HepG2 (cell line): ENCODE measurements around the gene UBE2S. TPM values are rescaled to one million over a fixed set of nuclear protein-coding genes. Genes with fewer than 3 reads are reported as not detected.
A peak's percentile ranks its signal among the peaks of the same experiment; 100 is the strongest.

ENCODE experiments used
- AHR ChIP-seq: IDR thresholded peaks from 2 replicates; pipeline ENCODE4 v1.6.1; 2018; ENCODE audit warnings: missing genetic modification reagents, missing compliant biosample characterization
- CENPX ChIP-seq: sonication (generic); formaldehyde crosslinking; IDR thresholded peaks from 2 replicates; pipeline ENCODE4 v1.9.0; 2021; ENCODE audit warnings: mild to moderate bottlenecking, missing genetic modification reagents, moderate library complexity
- HNRNPK ChIP-seq: fragments of 200-400 bp; formaldehyde crosslinking; IDR thresholded peaks from 2 replicates; pipeline ENCODE4 v1.6.1; 2018; ENCODE audit warnings: low read length, low read depth, moderate library complexity, mild to moderate bottlenecking; ENCODE audit not compliant: poor library complexity, severe bottlenecking
- MAFG ChIP-seq: sonication (generic); formaldehyde crosslinking; IDR thresholded peaks from 2 replicates; pipeline ENCODE4 v1.5.1; 2020; ENCODE audit warnings: mild to moderate bottlenecking, missing genetic modification reagents
- POGZ ChIP-seq: sonication (generic); formaldehyde crosslinking; IDR thresholded peaks from 2 replicates; pipeline ENCODE4 v1.4.0; 2020; ENCODE audit warnings: mild to moderate bottlenecking, missing genetic modification reagents
- RAD21 ChIP-seq: fragments of 450-650 bp; formaldehyde crosslinking; IDR thresholded peaks from 2 replicates; pipeline ENCODE4 v1.5.0; 2020; ENCODE audit warnings: mild to moderate bottlenecking
- RAD51 ChIP-seq: fragments of 450-650 bp; IDR thresholded peaks from 2 replicates; pipeline ENCODE4 v1.6.1; 2016; ENCODE audit warnings: borderline replicate concordance
- RBM39 ChIP-seq: fragments of 200-400 bp; formaldehyde crosslinking; IDR thresholded peaks from one replicate; pipeline ENCODE4 v1.6.1; 2018; ENCODE audit warnings: antibody characterized with exemption, mild to moderate bottlenecking, low read depth, low read length; ENCODE audit not compliant: poor library complexity, severe bottlenecking
- RXRA ChIP-seq: sonication (generic); formaldehyde crosslinking; IDR thresholded peaks from 2 replicates; pipeline ENCODE4 v1.5.1; 2020; ENCODE audit warnings: missing genetic modification reagents
- SATB2 ChIP-seq: sonication (generic); formaldehyde crosslinking; IDR thresholded peaks from 2 replicates; pipeline ENCODE4 v1.5.0; 2020; ENCODE audit warnings: missing genetic modification reagents
- SMC3 ChIP-seq: IDR thresholded peaks from 2 replicates; pipeline ENCODE4 v1.6.1; 2011; ENCODE audit warnings: low read length, improper control_type of control experiment
- TAF1 ChIP-seq: sonication (generic); formaldehyde crosslinking; IDR thresholded peaks from 2 replicates; pipeline ENCODE4 v1.4.0; 2020; ENCODE audit warnings: missing genetic modification reagents
- ZNF143 ChIP-seq: sonication (generic); formaldehyde crosslinking; IDR thresholded peaks from 2 replicates; pipeline ENCODE4 v1.4.0; 2020; ENCODE audit warnings: missing genetic modification reagents
- ZNF205 ChIP-seq: IDR thresholded peaks from 2 replicates; pipeline ENCODE4 v1.6.1; 2018; ENCODE audit warnings: missing biosample characterization, missing genetic modification reagents
- ZNF33B ChIP-seq: sonication (generic); formaldehyde crosslinking; IDR thresholded peaks from 2 replicates; pipeline ENCODE4 v1.5.1; 2020; ENCODE audit warnings: mild to moderate bottlenecking, missing genetic modification reagents
- polyA plus RNA-seq, 8 experiments: library from polyadenylated mRNA; depleted of rRNA in 3 of 8; stranded (reverse) in 7 of 8; unstranded in 1 of 8; fragments of >200 nt; fragmentation: Illumina TruSeq in 4 of 8; extraction: Trizol in 4 of 8; gene quantifications; 2 replicates each; pipeline versions ENCODE4 v1.2.1 to v1.2.3, GENCODE V29; 2011 to 2016; ENCODE audit warnings: low read depth in 4 of 8, missing spikeins in 1 of 8, mixed read lengths in 1 of 8; ENCODE audit not compliant: insufficient read depth in 1 of 8
- total RNA-seq, 5 experiments: library from RNA; depleted of rRNA; stranded (reverse); fragments of >200 nt; fragmentation: Illumina TruSeq; extraction: Trizol; gene quantifications; 2 replicates each; pipeline ENCODE4 v1.2.3, GENCODE V29; 2016; ENCODE audit warnings: low read depth in 1 of 5
- TF ChIP-seq, protein P1 (sequence below): sonication (generic); formaldehyde crosslinking; IDR thresholded peaks from 2 replicates; pipeline ENCODE4 v1.4.0; 2020; ENCODE audit warnings: missing genetic modification reagents, borderline replicate concordance
- TF ChIP-seq, protein P2 (sequence below): sonication (generic); formaldehyde crosslinking; IDR thresholded peaks from 2 replicates; pipeline ENCODE4 v1.8.0; 2022; ENCODE audit warnings: missing genetic modification reagents, low read depth, mild to moderate bottlenecking, borderline replicate concordance
- TF ChIP-seq, protein P3 (sequence below): sonication (generic); formaldehyde crosslinking; IDR thresholded peaks from 2 replicates; pipeline ENCODE4 v1.4.0; 2020; ENCODE audit warnings: missing genetic modification reagents
- TF ChIP-seq, protein P4 (sequence below): IDR thresholded peaks from 2 replicates; pipeline ENCODE4 v1.6.1; 2016; ENCODE audit warnings: low read depth
- TF ChIP-seq, protein P5 (sequence below): sonication (generic); formaldehyde crosslinking; IDR thresholded peaks from 2 replicates; pipeline ENCODE4 v1.4.0; 2020; ENCODE audit warnings: missing genetic modification reagents
- TF ChIP-seq, protein P6 (sequence below): conservative IDR thresholded peaks from 2 replicates; pipeline ENCODE4 v1.6.1; 2018; ENCODE audit warnings: missing genetic modification reagents

UBE2S gene
- total and polyA plus RNA-seq, 2 of the 13 experiments (the other 11 are each of a cell fraction or from before 2014, with no cell fraction given), result 32.2 to 39.3 TPM

DNA sequence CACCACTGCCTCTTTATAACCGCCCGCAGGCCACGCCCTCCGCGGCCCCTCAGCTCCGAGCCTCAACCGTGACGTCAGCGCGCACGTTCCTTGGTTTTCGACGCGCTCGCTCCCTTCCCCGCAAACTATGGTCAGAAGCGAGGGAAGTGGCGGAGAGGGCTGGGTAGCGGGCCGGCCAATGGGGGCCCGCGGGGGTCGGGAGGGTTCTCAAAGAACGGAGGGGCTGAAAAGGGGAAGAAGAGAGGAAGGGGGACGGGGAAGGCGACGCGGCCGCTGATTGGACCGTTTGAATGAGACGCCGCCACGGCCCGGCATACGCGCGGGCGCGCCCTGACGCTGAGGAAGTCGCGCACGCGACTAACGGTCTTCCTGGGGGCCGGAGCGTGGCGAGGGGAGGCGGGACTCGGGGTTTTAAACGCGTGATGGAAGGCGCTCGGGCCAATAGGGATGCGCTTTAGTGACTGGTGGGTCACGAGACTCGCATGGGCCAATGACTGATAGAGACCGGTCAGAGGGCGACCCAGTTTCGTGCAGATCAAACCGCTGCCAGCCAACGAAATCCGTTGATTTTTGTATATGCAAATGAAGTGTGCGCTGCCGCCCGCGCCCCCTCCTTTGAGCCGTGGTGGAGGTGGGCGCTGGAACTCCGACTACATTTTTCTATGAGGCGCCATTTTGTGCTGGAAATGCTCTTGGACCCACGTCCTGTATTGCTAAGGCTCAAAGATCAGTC, 378 bp upstream of the UBE2S start (continued):
- TF ChIP-seq, protein P1, sequence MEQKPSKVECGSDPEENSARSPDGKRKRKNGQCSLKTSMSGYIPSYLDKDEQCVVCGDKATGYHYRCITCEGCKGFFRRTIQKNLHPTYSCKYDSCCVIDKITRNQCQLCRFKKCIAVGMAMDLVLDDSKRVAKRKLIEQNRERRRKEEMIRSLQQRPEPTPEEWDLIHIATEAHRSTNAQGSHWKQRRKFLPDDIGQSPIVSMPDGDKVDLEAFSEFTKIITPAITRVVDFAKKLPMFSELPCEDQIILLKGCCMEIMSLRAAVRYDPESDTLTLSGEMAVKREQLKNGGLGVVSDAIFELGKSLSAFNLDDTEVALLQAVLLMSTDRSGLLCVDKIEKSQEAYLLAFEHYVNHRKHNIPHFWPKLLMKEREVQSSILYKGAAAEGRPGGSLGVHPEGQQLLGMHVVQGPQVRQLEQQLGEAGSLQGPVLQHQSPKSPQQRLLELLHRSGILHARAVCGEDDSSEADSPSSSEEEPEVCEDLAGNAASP, result 0 out of 2 replicates have a peak, but pooled peaks have one; percentile 51
- TF ChIP-seq, protein P2, sequence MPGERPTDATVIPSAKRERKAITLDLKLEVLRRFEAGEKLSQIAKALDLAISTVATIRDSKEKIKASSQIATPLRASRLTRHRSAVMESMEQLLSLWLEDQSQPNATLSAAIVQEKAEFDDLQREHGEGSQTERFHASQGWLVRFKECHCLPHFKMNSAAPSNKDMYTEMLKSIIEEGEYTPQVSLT (CRISPR knock-in tag), result no peak
- peak; percentile 79 for TF ChIP-seq HNRNPK
- TF ChIP-seq RXRA (CRISPR knock-in tag), result no peak
- no peak for TF ChIP-seq RBM39
- TF ChIP-seq, protein P3, sequence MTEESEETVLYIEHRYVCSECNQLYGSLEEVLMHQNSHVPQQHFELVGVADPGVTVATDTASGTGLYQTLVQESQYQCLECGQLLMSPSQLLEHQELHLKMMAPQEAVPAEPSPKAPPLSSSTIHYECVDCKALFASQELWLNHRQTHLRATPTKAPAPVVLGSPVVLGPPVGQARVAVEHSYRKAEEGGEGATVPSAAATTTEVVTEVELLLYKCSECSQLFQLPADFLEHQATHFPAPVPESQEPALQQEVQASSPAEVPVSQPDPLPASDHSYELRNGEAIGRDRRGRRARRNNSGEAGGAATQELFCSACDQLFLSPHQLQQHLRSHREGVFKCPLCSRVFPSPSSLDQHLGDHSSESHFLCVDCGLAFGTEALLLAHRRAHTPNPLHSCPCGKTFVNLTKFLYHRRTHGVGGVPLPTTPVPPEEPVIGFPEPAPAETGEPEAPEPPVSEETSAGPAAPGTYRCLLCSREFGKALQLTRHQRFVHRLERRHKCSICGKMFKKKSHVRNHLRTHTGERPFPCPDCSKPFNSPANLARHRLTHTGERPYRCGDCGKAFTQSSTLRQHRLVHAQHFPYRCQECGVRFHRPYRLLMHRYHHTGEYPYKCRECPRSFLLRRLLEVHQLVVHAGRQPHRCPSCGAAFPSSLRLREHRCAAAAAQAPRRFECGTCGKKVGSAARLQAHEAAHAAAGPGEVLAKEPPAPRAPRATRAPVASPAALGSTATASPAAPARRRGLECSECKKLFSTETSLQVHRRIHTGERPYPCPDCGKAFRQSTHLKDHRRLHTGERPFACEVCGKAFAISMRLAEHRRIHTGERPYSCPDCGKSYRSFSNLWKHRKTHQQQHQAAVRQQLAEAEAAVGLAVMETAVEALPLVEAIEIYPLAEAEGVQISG, result no peak
- TF ChIP-seq TAF1 (CRISPR knock-in tag), result no peak; the same call in 1 of the 2 replicates
- TF ChIP-seq CENPX, result no peak
- no peak; the same call in 1 of the 2 replicates for TF ChIP-seq ZNF143 (CRISPR knock-in tag)
- TF ChIP-seq, protein P4, sequence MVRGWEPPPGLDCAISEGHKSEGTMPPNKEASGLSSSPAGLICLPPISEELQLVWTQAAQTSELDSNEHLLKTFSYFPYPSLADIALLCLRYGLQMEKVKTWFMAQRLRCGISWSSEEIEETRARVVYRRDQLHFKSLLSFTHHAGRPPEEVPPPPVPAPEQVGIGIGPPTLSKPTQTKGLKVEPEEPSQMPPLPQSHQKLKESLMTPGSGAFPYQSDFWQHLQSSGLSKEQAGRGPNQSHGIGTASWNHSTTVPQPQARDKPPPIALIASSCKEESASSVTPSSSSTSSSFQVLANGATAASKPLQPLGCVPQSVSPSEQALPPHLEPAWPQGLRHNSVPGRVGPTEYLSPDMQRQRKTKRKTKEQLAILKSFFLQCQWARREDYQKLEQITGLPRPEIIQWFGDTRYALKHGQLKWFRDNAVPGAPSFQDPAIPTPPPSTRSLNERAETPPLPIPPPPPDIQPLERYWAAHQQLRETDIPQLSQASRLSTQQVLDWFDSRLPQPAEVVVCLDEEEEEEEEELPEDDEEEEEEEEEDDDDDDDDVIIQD (CRISPR knock-in tag), result 0 out of 2 replicates have a peak, but pooled peaks have one; percentile 47
- no peak for TF ChIP-seq ZNF33B (CRISPR knock-in tag)
- TF ChIP-seq SATB2 (CRISPR knock-in tag), result 0 out of 2 replicates have a peak, but pooled peaks have one; percentile 55
- TF ChIP-seq RAD51, result peak; percentile 36; the same call in 1 of the 2 replicates
- TF ChIP-seq SMC3, result no peak
- TF ChIP-seq AHR (CRISPR knock-in tag), result no peak
- TF ChIP-seq, protein P5, sequence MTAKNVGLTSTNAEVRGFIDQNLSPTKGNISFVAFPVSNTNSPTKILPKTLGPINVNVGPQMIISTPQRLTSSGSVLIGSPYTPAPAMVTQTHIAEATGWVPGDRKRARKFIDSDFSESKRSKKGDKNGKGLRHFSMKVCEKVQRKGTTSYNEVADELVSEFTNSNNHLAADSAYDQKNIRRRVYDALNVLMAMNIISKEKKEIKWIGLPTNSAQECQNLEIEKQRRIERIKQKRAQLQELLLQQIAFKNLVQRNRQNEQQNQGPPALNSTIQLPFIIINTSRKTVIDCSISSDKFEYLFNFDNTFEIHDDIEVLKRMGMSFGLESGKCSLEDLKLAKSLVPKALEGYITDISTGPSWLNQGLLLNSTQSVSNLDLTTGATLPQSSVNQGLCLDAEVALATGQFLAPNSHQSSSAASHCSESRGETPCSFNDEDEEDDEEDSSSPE (CRISPR knock-in tag), result peak; percentile 86
- TF ChIP-seq, protein P6, sequence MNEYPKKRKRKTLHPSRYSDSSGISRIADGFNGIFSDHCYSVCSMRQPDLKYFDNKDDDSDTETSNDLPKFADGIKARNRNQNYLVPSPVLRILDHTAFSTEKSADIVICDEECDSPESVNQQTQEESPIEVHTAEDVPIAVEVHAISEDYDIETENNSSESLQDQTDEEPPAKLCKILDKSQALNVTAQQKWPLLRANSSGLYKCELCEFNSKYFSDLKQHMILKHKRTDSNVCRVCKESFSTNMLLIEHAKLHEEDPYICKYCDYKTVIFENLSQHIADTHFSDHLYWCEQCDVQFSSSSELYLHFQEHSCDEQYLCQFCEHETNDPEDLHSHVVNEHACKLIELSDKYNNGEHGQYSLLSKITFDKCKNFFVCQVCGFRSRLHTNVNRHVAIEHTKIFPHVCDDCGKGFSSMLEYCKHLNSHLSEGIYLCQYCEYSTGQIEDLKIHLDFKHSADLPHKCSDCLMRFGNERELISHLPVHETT (CRISPR knock-in tag), result 0 out of 2 replicates have a peak, but pooled peaks have one; percentile 38
- TF ChIP-seq ZNF205 (CRISPR knock-in tag), result no peak
- TF ChIP-seq MAFG, result no peak
- TF ChIP-seq RAD21 (CRISPR knock-in tag), result 0 out of 2 replicates have a peak, but pooled peaks have one; percentile 1
- peak; percentile 74 for TF ChIP-seq POGZ (CRISPR knock-in tag)
